PC-3 (cell line): ENCODE results near the gene WDR46. TPM values are rescaled to one million over a fixed set of nuclear protein-coding genes. Genes with fewer than 3 reads are reported as not detected.

ENCODE experiments used
- ATAC-seq: fragments of 200-7000 bp; cut with Tn5 transposase; 2 replicates; pipeline ENCODE4 v1.9.1; 2020; ENCODE audit warnings: mild to moderate bottlenecking, moderate library complexity
- BruUV-seq: library from RNA; stranded (reverse); fragments of 400-500 nt; replicated peaks from 2 replicates; lab custom pipeline; 2021; lab: Mats Ljungman, UMichigan
- CTCF ChIA-PET: fragments of 300-600 bp; sonication (Branson Sonifier 250); formaldehyde crosslinking; loops from one replicate; lab custom pipeline; 2022; ENCODE audit warnings: antibody characterized with exemption; lab: Charles Lee
- POLR2A ChIA-PET: fragments of 300-600 bp; sonication (Branson Sonifier 250); formaldehyde crosslinking; loops from one replicate; lab custom pipeline; 2022; ENCODE audit warnings: antibody characterized with exemption; ENCODE audit not compliant: unreplicated experiment; lab: Charles Lee
- DNase-seq: peaks from one replicate; pipeline ENCODE4 v3.0.0-alpha.2; 2015
- H2AFZ ChIP-seq: fragments of 300-600 bp; sonication (generic); 2 replicates; pipeline ENCODE4 v1.6.0; 2016; ENCODE audit warnings: antibody characterized with exemption, low read length
- H3F3A ChIP-seq: fragments of 300-600 bp; sonication (generic); one replicate; pipeline ENCODE4 v1.6.0; 2017; ENCODE audit warnings: antibody characterized with exemption, low read length, control low read depth, mild to moderate bottlenecking; ENCODE audit not compliant: unreplicated experiment
- H3K27ac ChIP-seq: fragments of 300-600 bp; sonication (generic); 2 replicates; pipeline ENCODE4 v1.5.1; 2016; ENCODE audit warnings: mild to moderate bottlenecking, low read length
- H3K27me3 ChIP-seq: fragments of 300-600 bp; sonication (generic); 2 replicates; pipeline ENCODE4 v1.6.1; 2016; ENCODE audit warnings: low read length, mixed read lengths
- H3K36me3 ChIP-seq: fragments of 300-600 bp; sonication (generic); 2 replicates; pipeline ENCODE4 v1.6.1; 2016; ENCODE audit warnings: low read depth, mixed run types, low read length, mixed read lengths
- H3K4me1 ChIP-seq: fragments of 300-600 bp; sonication (generic); 2 replicates; pipeline ENCODE4 v1.5.1; 2016; ENCODE audit warnings: low read length; ENCODE audit not compliant: insufficient read depth
- H3K4me2 ChIP-seq: fragments of 300-600 bp; sonication (generic); 2 replicates; pipeline ENCODE4 v1.6.0; 2016; ENCODE audit warnings: low read length
- H3K4me3 ChIP-seq: fragments of 300-600 bp; sonication (generic); 2 replicates; pipeline ENCODE4 v1.5.1; 2016; ENCODE audit warnings: mild to moderate bottlenecking, low read length, mixed read lengths
- H3K79me2 ChIP-seq: fragments of 300-600 bp; sonication (generic); 2 replicates; pipeline ENCODE4 v1.6.1; 2017; ENCODE audit warnings: low read length, mixed read lengths
- H3K9ac ChIP-seq: fragments of 300-600 bp; sonication (generic); 2 replicates; pipeline ENCODE4 v1.6.0; 2016; ENCODE audit warnings: mild to moderate bottlenecking, low read length
- H3K9me2 ChIP-seq: fragments of 300-600 bp; sonication (generic); replicated peaks from 2 replicates; pipeline ENCODE4 v1.6.1; 2016; ENCODE audit warnings: mixed run types, low read length, mixed read lengths
- H3K9me3 ChIP-seq: fragments of 300-600 bp; sonication (generic); 2 replicates; pipeline ENCODE4 v1.6.1; 2016; ENCODE audit warnings: low read length, mixed read lengths
- H4K20me1 ChIP-seq: fragments of 300-600 bp; sonication (generic); 2 replicates; pipeline ENCODE4 v1.6.1; 2016; ENCODE audit warnings: low read length, mixed read lengths
- EZH2 ChIP-seq: fragments of 300-600 bp; sonication (generic); IDR thresholded peaks from one replicate; pipeline ENCODE4 v1.6.1; 2017; ENCODE audit warnings: antibody characterized with exemption, mild to moderate bottlenecking, low read length; ENCODE audit not compliant: unreplicated experiment
- EZH2phosphoT487 ChIP-seq: fragments of 300-600 bp; sonication (generic); IDR thresholded peaks from 2 replicates; pipeline ENCODE4 v1.6.1; 2018; ENCODE audit warnings: mild to moderate bottlenecking, antibody characterized with exemption, low read length, borderline replicate concordance
- intact Hi-C: fragments of 100-400 bp; cut with micrococcal nuclease; formaldehyde crosslinking; loops from 2 replicates; pipeline ENCODE4 v1.9.0; 2023
- total RNA-seq: library from RNA; depleted of rRNA; stranded (reverse); fragments of >200 nt; gene quantifications from 2 replicates; pipeline ENCODE4 v1.2.3, GENCODE V29; 2014
- TF ChIP-seq, protein P1 (sequence below): fragments of 300-600 bp; sonication (generic); conservative IDR thresholded peaks from 2 replicates; pipeline ENCODE4 v1.5.1; 2017; ENCODE audit warnings: antibody characterized with exemption, low read depth, mild to moderate bottlenecking, low read length

The WDR46 gene
- total RNA-seq, 1 experiment from 2014 or later: 104 TPM

DNA sequence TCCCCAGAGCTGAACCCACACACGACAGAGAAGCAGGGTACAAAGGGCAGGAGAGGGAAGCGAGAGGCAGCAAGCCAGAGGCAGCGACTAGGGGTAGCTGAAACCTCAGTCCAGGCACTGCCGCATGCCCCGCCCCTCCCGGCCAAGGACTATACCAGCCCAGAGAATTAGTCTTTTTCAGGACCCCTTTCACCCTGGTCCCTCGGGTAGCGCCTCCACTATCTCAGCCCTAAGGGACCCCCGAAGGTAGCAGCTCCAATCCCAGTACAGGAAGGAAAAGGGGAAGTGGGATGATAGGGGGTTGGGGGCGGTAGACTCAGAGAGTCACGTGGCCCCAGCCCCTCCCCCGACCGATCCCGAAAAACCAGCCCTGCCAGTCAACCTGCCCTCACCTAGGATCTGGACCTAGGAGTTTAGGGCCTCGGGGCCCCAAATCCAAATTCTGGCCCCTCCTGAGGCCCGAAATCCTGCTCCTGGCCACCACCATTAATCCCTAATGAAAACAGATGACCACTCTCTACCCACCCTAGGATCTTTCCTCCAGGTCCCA is 8.4 kb upstream of the WDR46 start:
- Histone ChIP-seq H3K36me3 (peaks cover 1% of the 10 kb centered on the region; the same call in 1 of the 2 replicates), H3K27me3 (no peaks in the 10 kb centered on the region), H3K27ac (peak overlapping the region; percentile 92), H3K4me2 (peak overlapping the region; percentile 100), H4K20me1 (no peaks in the 10 kb centered on the region), H3K9me2 (no peaks in the 10 kb centered on the region), H3F3A (peaks cover 3% of the 10 kb centered on the region), H3K79me2 (peaks cover 20% of the 10 kb centered on the region), H3K4me1 (peaks cover 15% of the 10 kb centered on the region), H3K9ac (peak overlapping the region; percentile 80), H3K4me3 (peak overlapping the region; percentile 78), H2AFZ (peak overlapping the region; percentile 88), H3K9me3 (no peaks in the 10 kb centered on the region)
- intact Hi-C loops: loop anchor here (5.0 kb wide), 1 partner anchor 110 kb away; no protein-coding TSS in a partner anchor
- ChIA-PET POLR2A (interaction anchor here (0.6 kb wide), 3 partner anchors 382 to 1208 kb away, joined by 3 to 4 read pairs (median 4); no protein-coding TSS in a partner anchor), CTCF (no interaction called here)
- DNase-seq (peak; percentile 72), ATAC-seq (peak; percentile 16)
- TSS peak; percentile 2 for BruUV-seq
- TF ChIP-seq EZH2 (no peak), EZH2phosphoT487 (no peak)
- TF ChIP-seq, protein P1, sequence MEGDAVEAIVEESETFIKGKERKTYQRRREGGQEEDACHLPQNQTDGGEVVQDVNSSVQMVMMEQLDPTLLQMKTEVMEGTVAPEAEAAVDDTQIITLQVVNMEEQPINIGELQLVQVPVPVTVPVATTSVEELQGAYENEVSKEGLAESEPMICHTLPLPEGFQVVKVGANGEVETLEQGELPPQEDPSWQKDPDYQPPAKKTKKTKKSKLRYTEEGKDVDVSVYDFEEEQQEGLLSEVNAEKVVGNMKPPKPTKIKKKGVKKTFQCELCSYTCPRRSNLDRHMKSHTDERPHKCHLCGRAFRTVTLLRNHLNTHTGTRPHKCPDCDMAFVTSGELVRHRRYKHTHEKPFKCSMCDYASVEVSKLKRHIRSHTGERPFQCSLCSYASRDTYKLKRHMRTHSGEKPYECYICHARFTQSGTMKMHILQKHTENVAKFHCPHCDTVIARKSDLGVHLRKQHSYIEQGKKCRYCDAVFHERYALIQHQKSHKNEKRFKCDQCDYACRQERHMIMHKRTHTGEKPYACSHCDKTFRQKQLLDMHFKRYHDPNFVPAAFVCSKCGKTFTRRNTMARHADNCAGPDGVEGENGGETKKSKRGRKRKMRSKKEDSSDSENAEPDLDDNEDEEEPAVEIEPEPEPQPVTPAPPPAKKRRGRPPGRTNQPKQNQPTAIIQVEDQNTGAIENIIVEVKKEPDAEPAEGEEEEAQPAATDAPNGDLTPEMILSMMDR: no peak

DNA sequence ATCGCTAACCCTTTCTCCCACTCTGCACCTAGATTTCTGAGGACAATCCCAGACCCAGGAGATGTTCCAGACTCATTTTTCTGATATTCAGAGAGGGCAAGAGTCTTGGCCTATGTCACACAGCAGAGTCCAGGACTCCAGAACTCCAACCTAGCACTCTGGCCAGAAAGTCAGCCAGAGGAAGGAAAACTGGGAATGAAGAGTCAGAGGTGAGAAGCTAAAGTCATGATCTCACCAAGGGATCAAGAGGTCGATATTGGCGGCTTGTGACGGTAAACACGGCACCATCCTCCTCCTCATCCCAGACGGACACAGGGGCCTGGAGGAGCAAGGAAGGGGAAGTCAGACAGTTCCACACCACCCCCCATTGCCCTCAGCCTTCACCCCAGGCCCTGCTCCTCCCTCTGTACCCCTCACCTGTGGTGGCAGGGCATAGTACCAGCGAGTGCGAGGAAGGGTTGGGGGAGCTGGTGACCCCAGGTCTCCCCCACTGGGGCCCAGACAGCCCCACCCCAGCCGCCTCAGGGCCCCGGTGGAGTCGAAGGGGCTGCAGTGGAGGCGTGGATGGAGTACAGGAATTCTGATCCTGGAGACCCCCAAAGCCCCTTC is 7.9 kb upstream of the WDR46 start:
- CTCF ChIA-PET: no interaction called here
- DNase-seq: no peak
- BruUV-seq: no TSS peak
- H3K9me2 ChIP-seq: no peaks in the 10 kb centered on the region
- H3K9ac ChIP-seq: peak overlapping the region; percentile 80
- no peak for ATAC-seq
- peak overlapping the region; percentile 100 for H3K4me2 ChIP-seq
- peaks cover 6% of the 10 kb centered on the region; the same call in 1 of the 2 replicates for H3K36me3 ChIP-seq
- peak overlapping the region; percentile 78 for H3K4me3 ChIP-seq
- H2AFZ ChIP-seq: peak overlapping the region; percentile 88; the same call in 1 of the 2 replicates
- H4K20me1 ChIP-seq: no peaks in the 10 kb centered on the region
- H3F3A ChIP-seq: peaks cover 3% of the 10 kb centered on the region
- intact Hi-C loops: loop anchor here (5.0 kb wide), 1 partner anchor 110 kb away; no protein-coding TSS in a partner anchor
- TF ChIP-seq, protein P1: no peak
- TF ChIP-seq EZH2phosphoT487 (no peak), EZH2 (no peak)
- POLR2A ChIA-PET: interaction anchor here (0.6 kb wide), 1 partner anchor 1207 kb away, joined by 3 read pairs; no protein-coding TSS in a partner anchor
- H3K9me3 ChIP-seq: no peaks in the 10 kb centered on the region
- peak overlapping the region; percentile 92 for H3K27ac ChIP-seq
- H3K4me1 ChIP-seq: peaks cover 15% of the 10 kb centered on the region
- no peaks in the 10 kb centered on the region for H3K27me3 ChIP-seq
- peaks cover 21% of the 10 kb centered on the region for H3K79me2 ChIP-seq
